Erythroblast (primary cell): ENCODE data around the gene RBM44.

ENCODE experiments used
- GATA1 ChIP-seq: IDR thresholded peaks from 2 replicates; pipeline ENCODE4 v1.6.1; 2011; ENCODE audit warnings: low read depth, mild to moderate bottlenecking, control low read depth, low read length, moderate library complexity
- POLR2A ChIP-seq: IDR thresholded peaks from 2 replicates; pipeline ENCODE4 v1.6.1; 2011; ENCODE audit warnings: mild to moderate bottlenecking, low read length

- TF ChIP-seq POLR2A (no peak), GATA1 (no peak)
Observed at GRCh38 chr2:237757616-237758015, 41.0 kb upstream of the RBM44 start.
